GM12874 (cell line): ENCODE data around the gene GAPVD1.

Experiments
- TF ChIP-seq, protein P1 (sequence below): IDR thresholded peaks from 2 replicates; pipeline ENCODE4 v1.5.1; 2011; ENCODE audit warnings: low read depth, mild to moderate bottlenecking, control low read depth, low read length, moderate library complexity; ENCODE audit not compliant: insufficient read depth

GAPVD1 gene

GRCh38 chr9:125391704-125392103, 130.1 kb downstream of the GAPVD1 start:
- TF ChIP-seq, protein P1, sequence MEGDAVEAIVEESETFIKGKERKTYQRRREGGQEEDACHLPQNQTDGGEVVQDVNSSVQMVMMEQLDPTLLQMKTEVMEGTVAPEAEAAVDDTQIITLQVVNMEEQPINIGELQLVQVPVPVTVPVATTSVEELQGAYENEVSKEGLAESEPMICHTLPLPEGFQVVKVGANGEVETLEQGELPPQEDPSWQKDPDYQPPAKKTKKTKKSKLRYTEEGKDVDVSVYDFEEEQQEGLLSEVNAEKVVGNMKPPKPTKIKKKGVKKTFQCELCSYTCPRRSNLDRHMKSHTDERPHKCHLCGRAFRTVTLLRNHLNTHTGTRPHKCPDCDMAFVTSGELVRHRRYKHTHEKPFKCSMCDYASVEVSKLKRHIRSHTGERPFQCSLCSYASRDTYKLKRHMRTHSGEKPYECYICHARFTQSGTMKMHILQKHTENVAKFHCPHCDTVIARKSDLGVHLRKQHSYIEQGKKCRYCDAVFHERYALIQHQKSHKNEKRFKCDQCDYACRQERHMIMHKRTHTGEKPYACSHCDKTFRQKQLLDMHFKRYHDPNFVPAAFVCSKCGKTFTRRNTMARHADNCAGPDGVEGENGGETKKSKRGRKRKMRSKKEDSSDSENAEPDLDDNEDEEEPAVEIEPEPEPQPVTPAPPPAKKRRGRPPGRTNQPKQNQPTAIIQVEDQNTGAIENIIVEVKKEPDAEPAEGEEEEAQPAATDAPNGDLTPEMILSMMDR: no peak

GRCh38 chr9:125393426-125393825, 131.8 kb downstream of the GAPVD1 start:
- TF ChIP-seq, protein P1: no peak

DNA sequence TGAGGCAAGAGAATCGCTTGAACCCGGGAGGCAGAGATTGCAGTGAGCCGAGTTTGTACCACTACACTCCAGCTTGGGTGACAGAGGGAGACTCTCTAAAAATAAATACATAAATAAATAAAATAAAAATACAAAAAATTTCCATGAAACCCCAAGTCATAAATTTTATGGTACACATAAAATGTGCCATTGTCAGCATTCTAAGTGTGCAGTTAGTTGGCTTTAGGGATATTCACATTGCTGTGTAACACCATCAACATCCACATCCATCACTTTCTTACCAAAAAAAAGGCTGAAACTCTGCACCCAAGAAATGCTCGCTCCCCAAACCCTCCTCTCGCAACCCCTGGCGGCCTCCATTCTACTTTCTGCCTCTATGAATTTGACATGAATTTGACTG, 135.2 kb downstream of the GAPVD1 start:
- TF ChIP-seq, protein P1: no peak

DNA sequence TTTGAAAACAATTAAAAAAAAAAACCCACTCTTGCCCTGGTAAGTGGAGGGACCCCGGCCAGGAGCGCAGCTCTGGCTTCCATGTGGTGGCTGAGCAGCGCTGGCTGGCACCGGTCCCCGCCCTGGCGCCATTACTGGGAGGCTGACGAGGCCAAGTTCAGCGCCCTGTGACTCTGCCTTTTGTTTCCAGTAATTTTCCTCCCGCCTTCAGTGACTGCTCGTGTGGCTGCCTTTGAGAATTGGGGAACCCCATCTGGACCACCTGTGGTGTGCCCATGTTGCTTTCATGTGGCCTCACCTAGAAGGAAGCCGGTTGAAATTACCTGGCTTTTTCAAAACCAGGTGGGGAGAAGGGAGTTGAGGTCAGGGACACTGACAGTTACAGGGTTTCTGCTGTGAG, 136.1 kb downstream of the GAPVD1 start:
- TF ChIP-seq, protein P1: no peak

DNA sequence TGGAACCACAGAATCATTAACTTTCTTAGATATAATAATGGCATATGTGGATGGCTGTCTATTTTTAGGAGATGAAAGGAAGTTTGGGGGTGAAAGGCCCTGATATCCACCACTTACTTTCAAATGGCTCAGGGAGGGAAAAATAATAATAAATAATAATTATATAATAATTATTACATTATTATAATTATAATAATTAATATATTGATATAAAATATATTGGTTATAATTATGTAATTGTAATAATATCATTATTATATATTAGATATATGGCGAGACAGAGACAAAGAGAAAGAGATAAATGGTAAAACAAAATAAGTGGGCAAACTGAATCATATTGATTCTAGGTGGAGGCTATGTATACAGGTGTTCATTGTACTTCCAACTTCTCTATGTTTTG, 136.6 kb downstream of the GAPVD1 start:
- TF ChIP-seq, protein P1: no peak

- TF ChIP-seq, protein P1: no peak
Measured at GRCh38 chr9:125399165-125399564, 137.5 kb downstream of the GAPVD1 start.

GRCh38 chr9:125399666-125400065, 138.0 kb downstream of the GAPVD1 start:
- TF ChIP-seq, protein P1: no peak
